DMS 273 (cell line): Measurements from ENCODE around the gene PDE4A.

Experiments
- DNase-seq: peaks from one replicate; lab custom pipeline; 2025; ENCODE audit not compliant: unreplicated experiment; lab: John Stamatoyannopoulos, UW

PDE4A gene

GRCh38 chr19:10505583-10506229 is 85.4 kb downstream of the PDE4A start:
- peak; percentile 80 for DNase-seq

GRCh38 chr19:10508036-10508435 is 87.7 kb downstream of the PDE4A start:
- DNase-seq, result no peak

- no peak for DNase-seq
These were observed 88.4 kb downstream of the PDE4A start for GRCh38 chr19:10508707-10509106.

- DNase-seq, result peak; percentile 71
These were observed 90.0 kb downstream of the PDE4A start for GRCh38 chr19:10510301-10510802.

- DNase-seq, result no peak
These were observed 92.9 kb downstream of the PDE4A start for GRCh38 chr19:10513223-10513622.

- no peak for DNase-seq
These were observed 94.1 kb downstream of the PDE4A start for GRCh38 chr19:10514211-10515145.

- no peak for DNase-seq
These were observed 95.7 kb downstream of the PDE4A start for GRCh38 chr19:10516064-10516385.

- no peak for DNase-seq
These were observed 96.4 kb downstream of the PDE4A start for GRCh38 chr19:10516671-10517286.

GRCh38 chr19:10517361-10517759 is 97.0 kb downstream of the PDE4A start, which contains the start of gene S1PR5:
TSS of gene S1PR5 (minus strand) at chr19:10517447. CDS start at chr19:10515011, 2,436 bp downstream.
- DNase-seq, result peak; percentile 73

GRCh38 chr19:10517760-10518443 is 97.6 kb downstream of the PDE4A start:
- DNase-seq, result peak; percentile 72

GRCh38 chr19:10518444-10519361 is 98.4 kb downstream of the PDE4A start:
- peak; percentile 88 for DNase-seq
